Smooth muscle cell (in vitro differentiated cells): Measurements from ENCODE around the gene LRRC72. TPM values are rescaled to one million over a fixed set of nuclear protein-coding genes. Genes with fewer than 3 reads are reported as not detected.

Experiments used
- DNase-seq: peaks from one replicate; lab custom pipeline; 2025; ENCODE audit not compliant: unreplicated experiment; lab: John Stamatoyannopoulos, UW
- H2AFZ ChIP-seq: fragments of 200-600 bp; sonication (generic); 2 replicates; pipeline ENCODE4 v1.6.0; 2016; ENCODE audit warnings: antibody characterized with exemption, low read depth, mild to moderate bottlenecking
- H3F3A ChIP-seq: fragments of 200-600 bp; sonication (generic); 2 replicates; pipeline ENCODE4 v1.6.0; 2017; ENCODE audit warnings: antibody characterized with exemption, low read depth
- H3K27ac ChIP-seq: fragments of 200-600 bp; sonication (generic); 2 replicates; pipeline ENCODE4 v1.5.1; 2016; ENCODE audit warnings: low read depth, mild to moderate bottlenecking
- H3K27me3 ChIP-seq: fragments of 200-600 bp; sonication (generic); 2 replicates; pipeline ENCODE4 v1.6.1; 2016; ENCODE audit warnings: low read depth, mild to moderate bottlenecking
- H3K36me3 ChIP-seq: fragments of 200-600 bp; sonication (generic); 2 replicates; pipeline ENCODE4 v1.5.1; 2016; ENCODE audit warnings: low read depth
- H3K4me1 ChIP-seq: fragments of 200-600 bp; sonication (generic); 2 replicates; pipeline ENCODE4 v1.5.1; 2016; ENCODE audit warnings: low read depth
- H3K4me2 ChIP-seq: fragments of 200-600 bp; sonication (generic); 2 replicates; pipeline ENCODE4 v1.6.0; 2016; ENCODE audit warnings: mild to moderate bottlenecking
- H3K4me3 ChIP-seq: fragments of 200-600 bp; sonication (generic); 2 replicates; pipeline ENCODE4 v1.5.1; 2016; ENCODE audit warnings: mild to moderate bottlenecking
- H3K79me2 ChIP-seq: fragments of 200-600 bp; sonication (generic); 2 replicates; pipeline ENCODE4 v1.6.0; 2016; ENCODE audit warnings: low read depth, mild to moderate bottlenecking
- H3K9ac ChIP-seq: fragments of 200-600 bp; sonication (generic); 2 replicates; pipeline ENCODE4 v1.6.0; 2016; ENCODE audit warnings: low read depth
- H3K9me3 ChIP-seq: fragments of 200-600 bp; sonication (generic); replicated peaks from 2 replicates; pipeline ENCODE4 v1.5.1; 2016; ENCODE audit warnings: low read depth
- H4K20me1 ChIP-seq: fragments of 200-600 bp; sonication (generic); 2 replicates; pipeline ENCODE4 v1.6.0; 2016; ENCODE audit warnings: low read depth
- CTCF ChIP-seq: fragments of 200-600 bp; sonication (generic); IDR thresholded peaks from 2 replicates; pipeline ENCODE4 v1.5.1; 2017; ENCODE audit warnings: borderline replicate concordance, mild to moderate bottlenecking, antibody characterized with exemption; ENCODE audit not compliant: insufficient read depth, poor library complexity, severe bottlenecking
- WGBS: methylation state at CpG from one replicate; pipeline ENCODE4 v1.1.7; 2016; ENCODE audit warnings: low lambda C conversion rate; 5-methylcytosine and 5-hydroxymethylcytosine counted together
- polyA plus RNA-seq: library from polyadenylated mRNA; unstranded; fragments of >200 nt; fragmentation: Nextera tagmentation; extraction: Ambion mirVana; gene quantifications from 2 replicates; pipeline ENCODE4 v1.2.1, GENCODE V29; 2016
- total RNA-seq: library from RNA; depleted of rRNA; stranded (reverse); fragments of >200 nt; gene quantifications from 2 replicates; pipeline ENCODE4 v1.2.3, GENCODE V29; 2014

Gene LRRC72
- total and polyA plus RNA-seq, 2 experiments from 2014 or later = not detected

DNA sequence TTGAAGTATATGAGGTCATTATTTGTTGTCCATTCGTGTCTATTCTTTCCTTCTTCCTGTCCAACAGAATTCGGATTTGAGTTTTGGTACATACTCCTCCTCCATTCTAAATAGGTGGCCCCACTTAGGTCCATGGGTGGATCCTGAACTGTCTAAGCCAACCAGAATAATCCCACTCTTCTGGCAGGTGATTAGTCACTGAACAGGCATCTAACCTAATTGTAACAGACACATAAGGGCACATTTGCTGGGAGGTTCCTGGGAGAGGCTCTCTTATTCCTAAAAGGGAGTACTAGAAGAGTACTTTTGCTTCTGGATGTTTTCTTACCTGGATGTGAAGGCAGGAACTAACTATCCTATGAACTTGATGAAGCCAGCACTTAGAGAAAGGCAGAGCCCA lies 16.8 kb downstream of the LRRC72 start:
- WGBS = 97% methylated on average over 2 of the region's 2 CpGs
- no peak for TF ChIP-seq CTCF
- Histone ChIP-seq H3K36me3 (no peaks in the 10 kb centered on the region), H4K20me1 (no peaks in the 10 kb centered on the region), H3K4me1 (no peaks in the 10 kb centered on the region), H3K9ac (no peak overlapping the region), H3K27me3 (no peaks in the 10 kb centered on the region), H2AFZ (no peak overlapping the region), H3K4me2 (no peak overlapping the region), H3F3A (no peaks in the 10 kb centered on the region), H3K4me3 (no peak overlapping the region), H3K79me2 (no peaks in the 10 kb centered on the region), H3K9me3 (no peaks in the 10 kb centered on the region), H3K27ac (no peak overlapping the region)
- no peak for DNase-seq

GRCh38 chr7:16546921-16547505 lies 20.4 kb downstream of the LRRC72 start:
- no peaks in the 10 kb centered on the region for H3K27me3 ChIP-seq
- H3K79me2 ChIP-seq = no peaks in the 10 kb centered on the region
- H3K4me1 ChIP-seq = no peaks in the 10 kb centered on the region
- no peaks in the 10 kb centered on the region for H3F3A ChIP-seq
- no peaks in the 10 kb centered on the region for H3K36me3 ChIP-seq
- no peak overlapping the region for H3K4me3 ChIP-seq
- H3K27ac ChIP-seq = no peak overlapping the region
- no peak overlapping the region for H3K4me2 ChIP-seq
- no peaks in the 10 kb centered on the region for H3K9me3 ChIP-seq
- H3K9ac ChIP-seq = no peak overlapping the region
- no peaks in the 10 kb centered on the region for H4K20me1 ChIP-seq
- no peak overlapping the region for H2AFZ ChIP-seq
- TF ChIP-seq CTCF = no peak
- WGBS = 75% methylated on average over 7 of the region's 7 CpGs
- no peak for DNase-seq

GRCh38 chr7:16548428-16548827 lies 21.8 kb downstream of the LRRC72 start:
- no peaks in the 10 kb centered on the region for H3K9me3 ChIP-seq
- no peaks in the 10 kb centered on the region for H3K79me2 ChIP-seq
- H4K20me1 ChIP-seq = no peaks in the 10 kb centered on the region
- no peak for TF ChIP-seq CTCF
- H3K4me2 ChIP-seq = no peak overlapping the region
- H3K4me3 ChIP-seq = no peak overlapping the region
- no peak overlapping the region for H3K27ac ChIP-seq
- 88% methylated on average over 2 of the region's 2 CpGs for WGBS
- H3K36me3 ChIP-seq = no peaks in the 10 kb centered on the region
- no peak for DNase-seq
- H3F3A ChIP-seq = no peaks in the 10 kb centered on the region
- no peaks in the 10 kb centered on the region for H3K4me1 ChIP-seq
- H3K9ac ChIP-seq = no peak overlapping the region
- no peak overlapping the region for H2AFZ ChIP-seq
- no peaks in the 10 kb centered on the region for H3K27me3 ChIP-seq

- no peaks in the 10 kb centered on the region for H3F3A ChIP-seq
- no peaks in the 10 kb centered on the region for H3K27me3 ChIP-seq
- no peaks in the 10 kb centered on the region for H3K79me2 ChIP-seq
- H3K4me3 ChIP-seq = no peak overlapping the region
- H3K9me3 ChIP-seq = no peaks in the 10 kb centered on the region
- no peaks in the 10 kb centered on the region for H3K36me3 ChIP-seq
- no peaks in the 10 kb centered on the region for H3K4me1 ChIP-seq
- no peak for TF ChIP-seq CTCF
- no peaks in the 10 kb centered on the region for H4K20me1 ChIP-seq
- no peak overlapping the region for H3K4me2 ChIP-seq
- H3K27ac ChIP-seq = no peak overlapping the region
- DNase-seq = no peak
- no peak overlapping the region for H2AFZ ChIP-seq
- no peak overlapping the region for H3K9ac ChIP-seq
- WGBS = 96% methylated on average over 1 of the region's 1 CpG
Observed at GRCh38 chr7:16550671-16551070, 24.0 kb downstream of the LRRC72 start.
